Vagina (tissue), 2 donors: ENCODE results near the gene C2CD2L.

Source experiments
- POLR2A ChIP-seq, 2 donors: fragments of 450-650 bp; IDR thresholded peaks; one replicate each; pipeline ENCODE4 v1.6.1; 2017; ENCODE audit warnings: antibody characterized with exemption in 2 of 2, mild to moderate bottlenecking in 2 of 2, moderate library complexity in 2 of 2
- POLR2AphosphoS5 ChIP-seq, 2 donors: sonication (generic); formaldehyde crosslinking; IDR thresholded peaks; one replicate each; pipeline ENCODE4 v1.9.0; 2017; ENCODE audit warnings: antibody characterized with exemption in 2 of 2, mild to moderate bottlenecking in 2 of 2, low read depth in 1 of 2; ENCODE audit not compliant: insufficient read depth in 1 of 2
- TF ChIP-seq, protein P1 (sequence below), 3 experiments: fragments of 450-650 bp in 2 of 3; fragments of 200-600 bp in 1 of 3; sonication (generic) in 1 of 3; IDR thresholded peaks; one replicate each; pipeline ENCODE4 v1.5.1; 2017 to 2019; ENCODE audit warnings: antibody characterized with exemption in 3 of 3, mild to moderate bottlenecking in 2 of 3, moderate library complexity in 2 of 3

DNA sequence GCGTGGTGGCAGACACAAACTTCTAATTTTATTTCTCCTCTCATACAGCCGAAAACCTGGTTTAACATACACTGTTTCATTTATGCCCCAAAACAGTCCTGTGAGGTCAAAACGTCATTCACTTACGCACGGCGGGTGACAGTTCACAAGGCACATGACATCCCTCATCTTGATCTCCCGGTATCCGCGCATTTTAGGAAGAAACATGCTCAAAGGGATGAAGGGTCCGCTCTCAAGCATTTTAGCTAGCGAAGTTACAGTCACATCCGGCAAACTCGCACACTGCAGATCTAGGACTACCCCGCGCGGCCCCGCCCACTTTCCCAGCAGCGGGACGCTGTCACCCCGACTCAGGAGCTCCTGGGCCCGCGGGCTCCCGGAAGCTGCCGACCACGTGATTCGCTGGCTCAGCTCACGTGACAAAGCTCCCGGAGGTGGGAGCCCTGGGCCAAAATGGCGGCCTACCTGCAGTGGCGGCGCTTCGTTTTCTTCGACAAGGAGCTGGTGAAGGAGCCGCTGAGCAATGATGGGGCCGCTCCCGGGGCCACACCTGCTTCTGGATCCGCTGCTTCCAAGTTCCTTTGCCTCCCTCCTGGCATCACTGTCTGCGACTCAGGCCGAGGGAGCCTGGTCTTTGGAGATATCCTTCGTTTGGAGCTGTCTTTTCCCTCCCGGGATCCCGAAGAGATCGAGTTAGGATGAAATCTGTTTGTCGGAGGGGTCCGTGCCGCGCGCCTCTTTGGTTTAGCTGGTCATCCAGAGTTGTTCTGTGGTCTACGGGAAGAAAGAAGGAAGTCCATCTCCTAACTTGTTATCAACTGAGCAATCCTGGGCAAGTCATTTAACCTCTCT lies 39.5 kb upstream of the C2CD2L start, which contains the start of gene VPS11:
- TF ChIP-seq POLR2A (IDR thresholded peaks at IDR 0.05) (no peak), POLR2AphosphoS5 (IDR thresholded peaks at IDR 0.05; ENCODE audit: insufficient read depth in 1 of 2, low read depth in 1 of 2) (peak; percentile 94 to 98)
- TF ChIP-seq, protein P1, sequence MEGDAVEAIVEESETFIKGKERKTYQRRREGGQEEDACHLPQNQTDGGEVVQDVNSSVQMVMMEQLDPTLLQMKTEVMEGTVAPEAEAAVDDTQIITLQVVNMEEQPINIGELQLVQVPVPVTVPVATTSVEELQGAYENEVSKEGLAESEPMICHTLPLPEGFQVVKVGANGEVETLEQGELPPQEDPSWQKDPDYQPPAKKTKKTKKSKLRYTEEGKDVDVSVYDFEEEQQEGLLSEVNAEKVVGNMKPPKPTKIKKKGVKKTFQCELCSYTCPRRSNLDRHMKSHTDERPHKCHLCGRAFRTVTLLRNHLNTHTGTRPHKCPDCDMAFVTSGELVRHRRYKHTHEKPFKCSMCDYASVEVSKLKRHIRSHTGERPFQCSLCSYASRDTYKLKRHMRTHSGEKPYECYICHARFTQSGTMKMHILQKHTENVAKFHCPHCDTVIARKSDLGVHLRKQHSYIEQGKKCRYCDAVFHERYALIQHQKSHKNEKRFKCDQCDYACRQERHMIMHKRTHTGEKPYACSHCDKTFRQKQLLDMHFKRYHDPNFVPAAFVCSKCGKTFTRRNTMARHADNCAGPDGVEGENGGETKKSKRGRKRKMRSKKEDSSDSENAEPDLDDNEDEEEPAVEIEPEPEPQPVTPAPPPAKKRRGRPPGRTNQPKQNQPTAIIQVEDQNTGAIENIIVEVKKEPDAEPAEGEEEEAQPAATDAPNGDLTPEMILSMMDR (IDR thresholded peaks at IDR 0.05), result peak in 1 of 3 experiments; percentile 29
